Activated T-helper 9 cell treated with anti-CD3 and anti-CD28 coated beads, Interleukin-2, amount 50 U/mL, for 16 hours (primary cell): Measurements from ENCODE around the gene DXO.

ENCODE experiments used
- DNase-seq: peaks from one replicate; pipeline ENCODE4 v3.0.0-alpha.2; 2020; ENCODE audit warnings: low read depth

DXO gene

GRCh38 chr6:31927242-31927862 lies 44.6 kb downstream of the DXO start, which contains the start of gene C2:
C2 (plus strand) TSS chr6:31927717; CDS start chr6:31927753, 36 bp downstream.
- DNase-seq, result no peak

- DNase-seq, result no peak
Measured at GRCh38 chr6:31922942-31923341, 49.0 kb downstream of the DXO start.

- no peak for DNase-seq
Measured at GRCh38 chr6:31920811-31921210, 51.1 kb downstream of the DXO start.
